ENCODE results near the gene TTC28.

The TTC28 gene

GRCh38 chr22:28023774-28024173 lies 655.9 kb downstream of the TTC28 start:
- H3K27me3 ChIP-seq = no peaks in the 10 kb centered on the region
- no peak overlapping the region for H3K27ac ChIP-seq
- no peaks in the 10 kb centered on the region for H3K4me1 ChIP-seq (ENCODE audit: control insufficient read depth in 1 of 2, insufficient read depth in 1 of 2, low read depth in 1 of 2, low read length in 1 of 2)
- TF ChIP-seq CTCF (IDR thresholded peaks at IDR 0.05) = no peak
- no peaks in the 10 kb centered on the region for H3K9me3 ChIP-seq
- H3K4me3 ChIP-seq (ENCODE audit: low read depth in 1 of 2, low read length in 1 of 2) = no peak overlapping the region
- H3K36me3 ChIP-seq = no peaks in the 10 kb centered on the region

GRCh38 chr22:28023036-28023435 lies 656.6 kb downstream of the TTC28 start:
- H3K36me3 ChIP-seq = no peaks in the 10 kb centered on the region
- no peak for TF ChIP-seq CTCF (IDR thresholded peaks at IDR 0.05)

GRCh38 chr22:28021998-28022660 lies 657.5 kb downstream of the TTC28 start:
- Histone ChIP-seq H3K4me3 (ENCODE audit: low read depth in 1 of 2, low read length in 1 of 2) (no peak overlapping the region), H3K36me3 (no peaks in the 10 kb centered on the region), H3K27me3 (no peaks in the 10 kb centered on the region), H3K9me3 (no peaks in the 10 kb centered on the region), H3K27ac (no peak overlapping the region), H3K4me1 (ENCODE audit: control insufficient read depth in 1 of 2, insufficient read depth in 1 of 2, low read depth in 1 of 2, low read length in 1 of 2) (no peaks in the 10 kb centered on the region)
- TF ChIP-seq CTCF (IDR thresholded peaks at IDR 0.05) = no peak

More at GRCh38 chr22:28023036-28023435, 656.6 kb downstream of the TTC28 start:
- Histone ChIP-seq H3K27me3 (no peaks in the 10 kb centered on the region), H3K4me1 (ENCODE audit: control insufficient read depth in 1 of 2, insufficient read depth in 1 of 2, low read depth in 1 of 2, low read length in 1 of 2) (no peaks in the 10 kb centered on the region), H3K27ac (no peak overlapping the region), H3K9me3 (no peaks in the 10 kb centered on the region), H3K4me3 (ENCODE audit: low read depth in 1 of 2, low read length in 1 of 2) (no peak overlapping the region)

- Histone ChIP-seq H3K36me3 (no peaks in the 10 kb centered on the region), H3K9me3 (no peaks in the 10 kb centered on the region), H3K27ac (no peak overlapping the region), H3K4me1 (ENCODE audit: control insufficient read depth in 1 of 2, insufficient read depth in 1 of 2, low read depth in 1 of 2, low read length in 1 of 2) (no peaks in the 10 kb centered on the region), H3K27me3 (no peaks in the 10 kb centered on the region), H3K4me3 (ENCODE audit: low read depth in 1 of 2, low read length in 1 of 2) (no peak overlapping the region)
- TF ChIP-seq CTCF (IDR thresholded peaks at IDR 0.05) = no peak
Observed at GRCh38 chr22:28021116-28021997, 658.3 kb downstream of the TTC28 start.

- Histone ChIP-seq H3K4me1 (ENCODE audit: control insufficient read depth in 1 of 2, insufficient read depth in 1 of 2, low read depth in 1 of 2, low read length in 1 of 2) (peaks cover 0 to under 1% of the 10 kb centered on the region in 2 experiments), H3K4me3 (ENCODE audit: low read depth in 1 of 2, low read length in 1 of 2) (no peak overlapping the region), H3K27ac (no peak overlapping the region), H3K27me3 (no peaks in the 10 kb centered on the region), H3K36me3 (no peaks in the 10 kb centered on the region), H3K9me3 (no peaks in the 10 kb centered on the region)
- peak; percentile 68 for TF ChIP-seq CTCF (IDR thresholded peaks at IDR 0.05)
Observed at GRCh38 chr22:28019881-28020861, 659.5 kb downstream of the TTC28 start.

Measured in neutrophil (primary cell).